ENCODE data around the gene WHRN. TPM values are rescaled to one million over a fixed set of nuclear protein-coding genes. Genes with fewer than 3 reads are reported as not detected.

The WHRN gene
- total and polyA plus RNA-seq, 2 experiments from 2014 or later: 8.3 to 8.9 TPM

DNA sequence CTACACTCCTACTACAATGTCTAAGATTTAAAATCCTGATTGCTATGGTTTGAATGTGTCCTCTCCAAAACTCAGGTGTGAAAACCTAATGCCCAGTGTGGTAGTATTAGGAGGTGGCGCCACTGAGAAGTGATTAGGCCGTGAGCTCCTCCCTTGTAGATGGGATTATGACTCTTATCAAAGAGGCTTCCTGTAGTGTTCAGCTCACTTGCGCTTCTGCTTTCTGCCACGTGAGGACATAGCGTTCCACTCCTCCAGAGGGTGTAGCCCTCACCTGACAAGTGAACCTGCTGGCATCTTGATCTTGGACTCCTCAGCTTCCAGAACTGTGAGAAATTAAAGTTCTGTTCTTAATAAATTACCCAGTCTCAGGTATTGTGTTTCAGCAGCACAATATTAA, 33.0 kb upstream of the WHRN start (continued):
- TF ChIP-seq, protein P1, sequence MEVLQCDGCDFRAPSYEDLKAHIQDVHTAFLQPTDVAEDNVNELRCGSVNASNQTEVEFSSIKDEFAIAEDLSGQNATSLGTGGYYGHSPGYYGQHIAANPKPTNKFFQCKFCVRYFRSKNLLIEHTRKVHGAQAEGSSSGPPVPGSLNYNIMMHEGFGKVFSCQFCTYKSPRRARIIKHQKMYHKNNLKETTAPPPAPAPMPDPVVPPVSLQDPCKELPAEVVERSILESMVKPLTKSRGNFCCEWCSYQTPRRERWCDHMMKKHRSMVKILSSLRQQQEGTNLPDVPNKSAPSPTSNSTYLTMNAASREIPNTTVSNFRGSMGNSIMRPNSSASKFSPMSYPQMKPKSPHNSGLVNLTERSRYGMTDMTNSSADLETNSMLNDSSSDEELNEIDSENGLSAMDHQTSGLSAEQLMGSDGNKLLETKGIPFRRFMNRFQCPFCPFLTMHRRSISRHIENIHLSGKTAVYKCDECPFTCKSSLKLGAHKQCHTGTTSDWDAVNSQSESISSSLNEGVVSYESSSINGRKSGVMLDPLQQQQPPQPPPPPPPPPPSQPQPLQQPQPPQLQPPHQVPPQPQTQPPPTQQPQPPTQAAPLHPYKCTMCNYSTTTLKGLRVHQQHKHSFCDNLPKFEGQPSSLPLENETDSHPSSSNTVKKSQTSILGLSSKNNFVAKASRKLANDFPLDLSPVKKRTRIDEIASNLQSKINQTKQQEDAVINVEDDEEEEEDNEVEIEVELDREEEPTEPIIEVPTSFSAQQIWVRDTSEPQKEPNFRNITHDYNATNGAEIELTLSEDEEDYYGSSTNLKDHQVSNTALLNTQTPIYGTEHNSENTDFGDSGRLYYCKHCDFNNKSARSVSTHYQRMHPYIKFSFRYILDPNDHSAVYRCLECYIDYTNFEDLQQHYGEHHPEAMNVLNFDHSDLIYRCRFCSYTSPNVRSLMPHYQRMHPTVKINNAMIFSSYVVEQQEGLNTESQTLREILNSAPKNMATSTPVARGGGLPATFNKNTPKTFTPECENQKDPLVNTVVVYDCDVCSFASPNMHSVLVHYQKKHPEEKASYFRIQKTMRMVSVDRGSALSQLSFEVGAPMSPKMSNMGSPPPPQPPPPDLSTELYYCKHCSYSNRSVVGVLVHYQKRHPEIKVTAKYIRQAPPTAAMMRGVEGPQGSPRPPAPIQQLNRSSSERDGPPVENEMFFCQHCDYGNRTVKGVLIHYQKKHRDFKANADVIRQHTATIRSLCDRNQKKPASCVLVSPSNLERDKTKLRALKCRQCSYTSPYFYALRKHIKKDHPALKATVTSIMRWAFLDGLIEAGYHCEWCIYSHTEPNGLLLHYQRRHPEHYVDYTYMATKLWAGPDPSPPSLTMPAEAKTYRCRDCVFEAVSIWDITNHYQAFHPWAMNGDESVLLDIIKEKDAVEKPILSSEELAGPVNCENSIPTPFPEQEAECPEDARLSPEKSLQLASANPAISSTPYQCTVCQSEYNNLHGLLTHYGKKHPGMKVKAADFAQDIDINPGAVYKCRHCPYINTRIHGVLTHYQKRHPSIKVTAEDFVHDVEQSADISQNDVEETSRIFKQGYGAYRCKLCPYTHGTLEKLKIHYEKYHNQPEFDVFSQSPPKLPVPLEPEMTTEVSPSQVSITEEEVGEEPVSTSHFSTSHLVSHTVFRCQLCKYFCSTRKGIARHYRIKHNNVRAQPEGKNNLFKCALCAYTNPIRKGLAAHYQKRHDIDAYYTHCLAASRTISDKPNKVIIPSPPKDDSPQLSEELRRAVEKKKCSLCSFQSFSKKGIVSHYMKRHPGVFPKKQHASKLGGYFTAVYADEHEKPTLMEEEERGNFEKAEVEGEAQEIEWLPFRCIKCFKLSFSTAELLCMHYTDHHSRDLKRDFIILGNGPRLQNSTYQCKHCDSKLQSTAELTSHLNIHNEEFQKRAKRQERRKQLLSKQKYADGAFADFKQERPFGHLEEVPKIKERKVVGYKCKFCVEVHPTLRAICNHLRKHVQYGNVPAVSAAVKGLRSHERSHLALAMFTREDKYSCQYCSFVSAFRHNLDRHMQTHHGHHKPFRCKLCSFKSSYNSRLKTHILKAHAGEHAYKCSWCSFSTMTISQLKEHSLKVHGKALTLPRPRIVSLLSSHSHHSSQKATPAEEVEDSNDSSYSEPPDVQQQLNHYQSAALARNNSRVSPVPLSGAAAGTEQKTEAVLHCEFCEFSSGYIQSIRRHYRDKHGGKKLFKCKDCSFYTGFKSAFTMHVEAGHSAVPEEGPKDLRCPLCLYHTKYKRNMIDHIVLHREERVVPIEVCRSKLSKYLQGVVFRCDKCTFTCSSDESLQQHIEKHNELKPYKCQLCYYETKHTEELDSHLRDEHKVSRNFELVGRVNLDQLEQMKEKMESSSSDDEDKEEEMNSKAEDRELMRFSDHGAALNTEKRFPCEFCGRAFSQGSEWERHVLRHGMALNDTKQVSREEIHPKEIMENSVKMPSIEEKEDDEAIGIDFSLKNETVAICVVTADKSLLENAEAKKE (CRISPR knock-in tag; IDR thresholded peaks at IDR 0.05): 0 out of 2 replicates have a peak, but pooled peaks have one; percentile 31
- TF ChIP-seq, protein P2, sequence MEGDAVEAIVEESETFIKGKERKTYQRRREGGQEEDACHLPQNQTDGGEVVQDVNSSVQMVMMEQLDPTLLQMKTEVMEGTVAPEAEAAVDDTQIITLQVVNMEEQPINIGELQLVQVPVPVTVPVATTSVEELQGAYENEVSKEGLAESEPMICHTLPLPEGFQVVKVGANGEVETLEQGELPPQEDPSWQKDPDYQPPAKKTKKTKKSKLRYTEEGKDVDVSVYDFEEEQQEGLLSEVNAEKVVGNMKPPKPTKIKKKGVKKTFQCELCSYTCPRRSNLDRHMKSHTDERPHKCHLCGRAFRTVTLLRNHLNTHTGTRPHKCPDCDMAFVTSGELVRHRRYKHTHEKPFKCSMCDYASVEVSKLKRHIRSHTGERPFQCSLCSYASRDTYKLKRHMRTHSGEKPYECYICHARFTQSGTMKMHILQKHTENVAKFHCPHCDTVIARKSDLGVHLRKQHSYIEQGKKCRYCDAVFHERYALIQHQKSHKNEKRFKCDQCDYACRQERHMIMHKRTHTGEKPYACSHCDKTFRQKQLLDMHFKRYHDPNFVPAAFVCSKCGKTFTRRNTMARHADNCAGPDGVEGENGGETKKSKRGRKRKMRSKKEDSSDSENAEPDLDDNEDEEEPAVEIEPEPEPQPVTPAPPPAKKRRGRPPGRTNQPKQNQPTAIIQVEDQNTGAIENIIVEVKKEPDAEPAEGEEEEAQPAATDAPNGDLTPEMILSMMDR (conservative IDR thresholded peaks at IDR 0.05; ENCODE audit: low read depth in 2 of 2): peak; percentile 42 to 68

DNA sequence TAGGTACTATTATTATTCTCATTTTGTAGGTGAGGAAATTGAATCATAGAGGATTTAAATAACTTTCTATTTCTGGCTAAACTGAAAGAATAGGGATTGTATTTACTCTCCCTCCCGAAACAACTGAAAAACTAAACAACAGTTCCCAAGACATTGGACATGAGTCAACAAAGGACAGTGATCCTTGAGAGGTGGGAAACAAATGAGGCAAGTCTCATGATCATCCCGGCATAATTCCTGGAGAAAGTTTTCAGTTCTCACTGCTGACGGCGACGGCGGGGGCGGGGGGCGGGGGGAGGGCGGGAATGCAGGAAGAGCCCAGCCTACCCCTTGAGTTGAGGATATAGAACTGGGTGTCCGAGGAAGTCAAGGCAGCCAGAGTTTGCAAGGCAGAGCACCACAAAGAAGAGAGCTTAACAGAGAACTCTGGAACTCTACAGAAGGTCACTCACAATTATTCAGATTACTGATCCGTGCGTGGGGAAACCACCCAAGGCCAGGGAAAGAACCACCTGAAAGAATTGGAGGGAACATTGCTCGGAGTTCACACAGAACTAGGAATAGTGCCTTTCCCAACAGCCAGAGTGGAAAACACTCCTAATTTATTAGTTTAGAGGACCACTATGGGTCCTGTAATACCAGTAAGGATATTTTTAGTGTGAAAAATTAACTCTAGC, 27.4 kb upstream of the WHRN start:
- Mint-ChIP-seq H3K9me3 (no peaks in the 10 kb centered on the region), H3K4me1 (peaks cover 8% of the 10 kb centered on the region; the same call in 2 of the 3 replicates), H3K27me3 (ENCODE audit: insufficient read depth, low read depth, poor library complexity) (peaks cover 5% of the 10 kb centered on the region), H3K4me3 (no peak overlapping the region), H3K27ac (no peak overlapping the region), H3K36me3 (ENCODE audit: low read depth) (no peaks in the 10 kb centered on the region)
- peak; percentile 34 for DNase-seq (ENCODE audit: low spot score)
- Histone ChIP-seq H3K36me3 (ENCODE audit: insufficient read depth) (no peaks in the 10 kb centered on the region), H3K9me2 (ENCODE audit: insufficient read depth) (no peaks in the 10 kb centered on the region), H3K4me3 (no peak overlapping the region), H3K27ac (ENCODE audit: low read depth) (no peak overlapping the region), H3K27me3 (ENCODE audit: insufficient read depth) (no peaks in the 10 kb centered on the region), H3K79me2 (replicated peaks; ENCODE audit: insufficient read depth) (no peaks in the 10 kb centered on the region), H3F3A (replicated peaks; ENCODE audit: low read depth) (no peaks in the 10 kb centered on the region), H4K20me1 (replicated peaks; ENCODE audit: insufficient read depth) (no peaks in the 10 kb centered on the region), H3K4me2 (no peak overlapping the region), H3K4me1 (ENCODE audit: insufficient read depth) (peaks cover 7% of the 10 kb centered on the region; the same call in 1 of the 2 replicates), H2AFZ (peak overlapping the region; percentile 78; the same call in 1 of the 2 replicates)
- ATAC-seq: peak; percentile 47; the same call in 1 of the 3 replicates
- no peak for TF ChIP-seq ZNF114 (CRISPR knock-in tag; IDR thresholded peaks at IDR 0.05)
- no peak for TF ChIP-seq ZNF331 (CRISPR knock-in tag; IDR thresholded peaks at IDR 0.05; ENCODE audit: low read depth)
- TF ChIP-seq, protein P3, sequence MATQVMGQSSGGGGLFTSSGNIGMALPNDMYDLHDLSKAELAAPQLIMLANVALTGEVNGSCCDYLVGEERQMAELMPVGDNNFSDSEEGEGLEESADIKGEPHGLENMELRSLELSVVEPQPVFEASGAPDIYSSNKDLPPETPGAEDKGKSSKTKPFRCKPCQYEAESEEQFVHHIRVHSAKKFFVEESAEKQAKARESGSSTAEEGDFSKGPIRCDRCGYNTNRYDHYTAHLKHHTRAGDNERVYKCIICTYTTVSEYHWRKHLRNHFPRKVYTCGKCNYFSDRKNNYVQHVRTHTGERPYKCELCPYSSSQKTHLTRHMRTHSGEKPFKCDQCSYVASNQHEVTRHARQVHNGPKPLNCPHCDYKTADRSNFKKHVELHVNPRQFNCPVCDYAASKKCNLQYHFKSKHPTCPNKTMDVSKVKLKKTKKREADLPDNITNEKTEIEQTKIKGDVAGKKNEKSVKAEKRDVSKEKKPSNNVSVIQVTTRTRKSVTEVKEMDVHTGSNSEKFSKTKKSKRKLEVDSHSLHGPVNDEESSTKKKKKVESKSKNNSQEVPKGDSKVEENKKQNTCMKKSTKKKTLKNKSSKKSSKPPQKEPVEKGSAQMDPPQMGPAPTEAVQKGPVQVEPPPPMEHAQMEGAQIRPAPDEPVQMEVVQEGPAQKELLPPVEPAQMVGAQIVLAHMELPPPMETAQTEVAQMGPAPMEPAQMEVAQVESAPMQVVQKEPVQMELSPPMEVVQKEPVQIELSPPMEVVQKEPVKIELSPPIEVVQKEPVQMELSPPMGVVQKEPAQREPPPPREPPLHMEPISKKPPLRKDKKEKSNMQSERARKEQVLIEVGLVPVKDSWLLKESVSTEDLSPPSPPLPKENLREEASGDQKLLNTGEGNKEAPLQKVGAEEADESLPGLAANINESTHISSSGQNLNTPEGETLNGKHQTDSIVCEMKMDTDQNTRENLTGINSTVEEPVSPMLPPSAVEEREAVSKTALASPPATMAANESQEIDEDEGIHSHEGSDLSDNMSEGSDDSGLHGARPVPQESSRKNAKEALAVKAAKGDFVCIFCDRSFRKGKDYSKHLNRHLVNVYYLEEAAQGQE (IDR thresholded peaks at IDR 0.05; ENCODE audit: unreplicated experiment): no peak

All from GM23338 (cell line).